HuH-7.5 (cell line): ENCODE results near the gene FLII.
"Not testable (repeated sequence)": the region's sequence is repeated elsewhere in the genome, so short reads cannot be mapped to it uniquely, and the experiment has no call there.

Source experiments
- DNase-seq: peaks from one replicate; pipeline ENCODE4 v3.0.0; 2011; ENCODE audit warnings: low spot score

Gene FLII

DNA sequence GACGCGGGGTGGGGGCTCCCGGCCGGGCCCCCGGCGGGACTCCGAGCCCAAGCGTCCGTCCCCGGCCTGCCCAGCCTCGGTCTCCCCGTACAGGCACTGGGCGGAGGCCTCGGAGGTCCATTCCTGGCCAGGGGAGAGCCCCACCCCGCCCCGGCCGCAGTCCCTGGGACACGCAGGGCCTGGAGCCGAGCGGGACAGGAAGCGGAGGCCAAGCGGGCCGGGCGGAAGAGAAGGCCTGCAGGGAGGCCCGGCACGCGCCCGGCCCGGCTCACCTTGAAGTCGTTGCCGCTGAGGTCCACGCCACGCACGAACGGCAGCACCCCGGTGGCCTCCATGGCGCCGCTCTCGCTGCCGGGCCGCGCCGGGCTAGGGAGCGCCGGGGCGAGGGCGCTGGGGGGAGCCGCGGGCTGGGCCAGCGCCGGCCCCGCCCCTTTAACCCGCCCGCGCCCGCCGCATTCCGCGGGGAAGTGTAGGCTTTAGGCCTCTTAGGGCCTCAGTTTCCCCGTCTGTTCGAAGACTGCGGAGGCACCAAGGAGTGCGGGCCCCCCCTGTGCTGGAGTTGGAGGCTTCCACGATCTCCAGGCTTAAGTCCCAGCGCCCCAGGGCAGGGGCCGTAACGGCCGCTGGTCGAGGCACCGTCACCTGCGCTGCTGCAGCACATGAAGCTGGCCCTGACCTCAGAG is at the start of gene FLII:
TSS of gene FLII (minus strand) at position 383 of the 683 bp plus-strand sequence. CDS start at position 335, 48 bp downstream.
- peak; percentile 67 for DNase-seq

GRCh38 chr17:18303206-18303605 is 44.7 kb upstream of the FLII start:
- DNase-seq = not testable (repeated sequence)

DNA sequence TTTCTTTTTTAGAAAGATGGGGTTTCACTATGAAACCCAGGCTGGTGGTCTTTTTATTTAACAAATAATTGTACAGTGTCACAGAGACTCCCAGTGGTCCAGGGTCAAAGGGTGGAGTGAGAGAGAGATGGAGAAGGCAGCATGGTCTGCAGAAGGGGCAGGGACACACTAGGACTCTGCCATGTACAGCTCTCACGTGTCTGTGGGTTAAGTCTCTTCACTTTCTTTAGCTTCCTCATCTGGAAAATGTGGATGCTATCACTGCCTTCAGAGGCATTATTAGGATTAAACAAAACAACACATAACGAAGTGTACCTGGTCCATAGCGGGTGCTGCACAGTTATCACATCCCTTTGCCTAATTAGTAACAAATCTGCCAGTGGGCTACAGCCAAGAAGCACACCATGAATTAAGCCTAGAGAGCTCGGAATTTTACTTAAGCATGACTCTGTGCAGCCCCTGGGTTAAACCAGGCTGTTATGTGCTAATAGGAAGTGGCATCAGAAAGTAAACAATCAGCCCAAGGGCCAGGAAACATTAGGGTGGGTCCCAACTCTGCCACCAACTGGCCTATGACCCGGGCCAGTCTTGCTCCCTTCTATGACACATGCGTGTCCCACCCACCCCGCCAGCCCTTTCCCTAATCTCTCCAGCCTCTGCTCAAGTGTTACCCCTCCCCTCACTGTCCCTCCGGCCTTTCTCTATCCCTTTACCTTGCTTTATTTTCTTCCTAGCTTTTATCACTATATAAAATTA is 42.4 kb upstream of the FLII start:
- DNase-seq = no peak

DNA sequence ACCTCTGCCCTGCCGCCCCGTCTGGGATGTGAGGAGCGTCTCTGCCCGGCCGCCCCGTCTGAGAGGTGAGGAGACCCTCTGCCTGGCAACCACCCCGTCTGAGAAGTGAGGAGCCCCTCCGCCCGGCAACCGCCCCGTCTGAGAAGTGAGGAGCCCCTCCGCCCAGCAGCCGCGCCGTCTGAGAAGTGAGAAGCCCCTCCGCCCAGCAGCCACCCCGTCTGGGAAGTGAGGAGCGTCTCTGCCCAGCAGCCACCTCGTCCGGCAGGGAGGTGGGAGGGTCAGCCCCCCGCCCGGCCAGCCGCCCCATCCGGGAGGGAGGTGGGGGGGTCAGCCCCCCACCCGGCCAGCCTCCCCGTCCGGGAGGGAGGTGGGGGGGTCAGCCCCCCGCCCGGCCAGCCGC is 39.5 kb upstream of the FLII start:
- DNase-seq = not testable (repeated sequence)

GRCh38 chr17:18291718-18292540 is 33.4 kb upstream of the FLII start:
- DNase-seq = no peak

- DNase-seq = no peak
Observed at GRCh38 chr17:18285296-18285695, 26.8 kb upstream of the FLII start.

DNA sequence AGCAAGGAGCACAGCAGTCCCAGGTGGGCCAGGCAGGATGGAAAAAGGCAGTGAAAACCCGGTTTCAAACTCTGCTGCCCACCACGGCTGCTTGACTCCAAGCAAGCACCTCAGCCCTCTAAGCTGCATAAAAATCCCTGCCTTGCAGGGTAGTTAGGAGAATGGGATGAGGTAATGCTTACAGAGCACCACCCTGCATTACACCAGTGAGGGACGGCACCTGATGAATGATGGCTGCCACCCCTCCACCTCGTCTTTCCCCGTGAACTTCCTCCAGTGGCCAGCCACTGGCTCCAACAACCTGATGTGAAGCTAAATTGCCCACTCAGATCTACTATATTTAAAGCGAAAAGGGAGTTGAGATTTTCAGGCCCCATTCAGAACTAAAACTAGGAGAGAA is 23.2 kb upstream of the FLII start:
- no peak for DNase-seq

- DNase-seq = no peak
Observed at GRCh38 chr17:18280766-18281371, 22.3 kb upstream of the FLII start.

GRCh38 chr17:18280249-18280648 is 21.7 kb upstream of the FLII start:
- DNase-seq = no peak

- DNase-seq = no peak
Observed at GRCh38 chr17:18278867-18279266, 20.3 kb upstream of the FLII start.

- DNase-seq = no peak
Observed at GRCh38 chr17:18277076-18277475, 18.5 kb upstream of the FLII start.

- DNase-seq = no peak
Observed at GRCh38 chr17:18270046-18270931, 11.8 kb upstream of the FLII start.

DNA sequence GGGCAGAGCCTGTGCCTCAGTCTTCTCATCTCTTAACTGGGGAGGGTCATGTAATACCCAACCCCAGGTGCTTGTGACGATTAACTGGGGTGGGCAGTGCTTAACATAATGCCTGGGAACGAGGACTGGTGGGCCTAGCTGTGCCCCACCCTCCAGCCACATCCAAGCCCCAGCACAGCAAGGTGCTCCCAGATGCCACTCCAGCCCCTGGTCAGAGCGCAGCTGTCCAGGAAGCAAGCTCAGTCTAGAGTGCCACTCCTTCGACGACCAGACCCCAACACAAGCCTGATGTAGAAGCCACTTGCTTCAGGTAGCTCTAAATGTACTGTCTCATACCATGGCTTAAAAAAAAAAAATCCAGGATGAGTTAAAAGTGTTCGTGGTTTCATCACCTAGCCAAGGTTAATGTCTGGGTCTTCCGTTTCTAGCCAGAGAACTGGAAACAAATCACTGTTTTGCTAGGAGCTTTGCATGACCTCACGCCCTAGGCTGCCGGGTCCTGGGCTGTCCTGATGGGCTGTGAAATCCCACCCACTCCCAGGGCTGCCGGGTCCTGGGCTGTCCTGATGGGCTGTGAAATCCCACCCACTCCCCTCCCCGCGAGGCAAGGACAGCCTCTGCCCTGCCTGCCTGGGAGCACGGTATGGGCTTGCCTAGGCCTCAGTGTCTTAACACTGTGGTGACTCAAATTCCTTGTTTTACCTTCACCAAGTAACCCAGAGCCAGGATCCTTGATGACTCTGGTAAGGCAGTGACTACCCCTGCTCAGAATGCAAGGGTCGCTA is 9.6 kb upstream of the FLII start:
- no peak for DNase-seq

GRCh38 chr17:18267366-18267765 is 8.8 kb upstream of the FLII start:
- DNase-seq = no peak

GRCh38 chr17:18263885-18264682 is 5.5 kb upstream of the FLII start:
- no peak for DNase-seq

DNA sequence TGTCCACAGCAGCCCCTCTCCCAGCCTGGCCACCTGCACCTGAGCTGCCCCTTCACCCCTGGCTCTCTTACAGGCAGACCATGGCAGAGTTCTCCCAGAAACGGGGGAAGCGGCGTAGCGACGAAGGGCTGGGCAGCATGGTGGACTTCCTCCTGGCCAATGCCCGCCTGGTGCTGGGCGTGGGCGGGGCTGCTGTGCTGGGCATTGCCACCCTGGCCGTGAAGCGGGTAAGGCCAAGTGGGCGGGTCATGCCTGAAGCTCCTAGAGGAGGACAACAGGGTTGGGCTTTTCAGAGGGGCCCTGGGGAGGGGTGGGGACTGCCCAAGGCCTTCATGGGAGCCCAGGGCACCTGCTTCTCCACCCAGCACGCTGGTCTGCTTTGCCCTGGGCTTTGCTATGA is 4.1 kb upstream of the FLII start:
- DNase-seq = no peak

DNA sequence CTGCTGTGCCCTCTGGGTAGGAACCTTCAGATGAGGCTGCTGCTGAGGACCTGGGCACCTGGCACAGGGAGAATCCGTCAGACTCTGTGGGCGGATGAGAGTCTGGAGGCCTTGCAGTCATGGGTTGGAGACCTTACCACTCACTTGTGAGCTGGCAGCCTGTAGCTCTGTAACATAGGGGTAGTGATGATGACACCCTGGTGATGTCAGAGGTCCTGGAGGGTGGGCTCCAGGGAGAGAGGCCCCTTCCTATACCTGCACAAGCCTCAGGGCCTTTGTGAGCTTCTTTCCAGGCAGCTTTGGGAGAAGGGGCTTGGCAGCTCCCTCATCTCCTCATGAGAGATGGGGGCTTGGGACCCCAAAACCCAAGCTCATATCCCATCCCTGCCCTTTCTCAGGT is 3.6 kb upstream of the FLII start:
- DNase-seq = no peak

- DNase-seq = no peak
Observed at GRCh38 chr17:18261659-18262058, 3.1 kb upstream of the FLII start.

- peak; percentile 59 for DNase-seq
Observed at GRCh38 chr17:18261146-18261515, 2.6 kb upstream of the FLII start.
